Measurements from ENCODE around the gene P3H1.
"Not testable (repeated sequence)": the region's sequence is repeated elsewhere in the genome, so short reads cannot be mapped to it uniquely, and the experiment has no call there.

Gene P3H1

DNA sequence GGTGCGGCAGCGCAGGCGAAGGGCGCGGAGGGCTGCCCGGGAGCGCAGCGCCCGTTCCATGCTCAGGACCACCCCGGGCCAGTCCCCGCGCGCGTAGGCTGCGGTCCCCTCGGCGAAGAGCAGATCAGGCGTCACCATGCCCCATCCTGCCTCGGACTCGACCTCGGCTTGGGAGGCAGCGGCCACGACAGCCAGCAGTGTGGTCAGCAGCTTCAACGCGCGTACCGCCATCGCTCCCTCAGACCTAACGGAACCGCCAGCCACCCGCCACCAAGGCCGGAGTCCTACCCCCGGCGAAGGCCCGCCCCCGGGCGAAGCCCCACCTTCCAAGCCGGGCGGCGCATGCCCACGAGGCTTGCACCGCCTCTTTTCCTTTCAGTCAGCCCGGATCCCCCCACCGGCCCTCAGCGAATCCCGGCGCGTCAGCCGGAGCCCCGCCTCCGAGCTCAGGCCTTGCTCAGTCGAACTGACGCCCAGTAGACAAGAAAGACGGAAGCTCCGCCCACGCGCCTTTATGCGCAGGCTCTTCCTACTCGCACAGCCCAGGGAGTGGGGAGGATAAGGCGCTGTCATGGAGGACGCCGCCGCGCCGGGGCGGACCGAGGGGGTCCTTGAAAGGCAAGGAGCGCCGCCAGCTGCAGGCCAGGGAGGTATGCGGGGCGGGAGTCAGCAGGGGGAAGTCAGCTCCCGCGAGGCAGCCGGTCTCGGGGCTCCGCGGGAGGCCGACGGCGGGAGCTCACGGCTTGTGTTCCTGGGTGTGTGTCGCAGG lies at the start of gene P3H1, which contains the start of gene C1orf50:
Gene P3H1 (minus strand): TSS at position 288 of the 769 bp plus-strand sequence. CDS start 57 bp downstream, at position 231.
Gene C1orf50 (plus strand): TSS at position 509 of the 769 bp plus-strand sequence. CDS start 63 bp downstream, at position 572.
- no peaks in the 10 kb centered on the region for H3K27me3 Mint-ChIP-seq
- H3K4me3 Mint-ChIP-seq, result no peak within 1 kb of the TSS
- no peak within 1 kb of the TSS for H3K27ac Mint-ChIP-seq (ENCODE audit: low read depth)
- H3K4me1 Mint-ChIP-seq, result peaks cover 16% of the 10 kb centered on the region
- DNase-seq (ENCODE audit: low spot score in 2 of 2) (peak; percentile 99), ATAC-seq (replicated peaks; ENCODE audit: extremely low read depth, poor library complexity, severe bottlenecking) (peak; percentile 94)
- H3K36me3 Mint-ChIP-seq (ENCODE audit: insufficient read depth), result peaks cover 4% of the 10 kb centered on the region
- H3K9me3 Mint-ChIP-seq, result no peaks in the 10 kb centered on the region

DNA sequence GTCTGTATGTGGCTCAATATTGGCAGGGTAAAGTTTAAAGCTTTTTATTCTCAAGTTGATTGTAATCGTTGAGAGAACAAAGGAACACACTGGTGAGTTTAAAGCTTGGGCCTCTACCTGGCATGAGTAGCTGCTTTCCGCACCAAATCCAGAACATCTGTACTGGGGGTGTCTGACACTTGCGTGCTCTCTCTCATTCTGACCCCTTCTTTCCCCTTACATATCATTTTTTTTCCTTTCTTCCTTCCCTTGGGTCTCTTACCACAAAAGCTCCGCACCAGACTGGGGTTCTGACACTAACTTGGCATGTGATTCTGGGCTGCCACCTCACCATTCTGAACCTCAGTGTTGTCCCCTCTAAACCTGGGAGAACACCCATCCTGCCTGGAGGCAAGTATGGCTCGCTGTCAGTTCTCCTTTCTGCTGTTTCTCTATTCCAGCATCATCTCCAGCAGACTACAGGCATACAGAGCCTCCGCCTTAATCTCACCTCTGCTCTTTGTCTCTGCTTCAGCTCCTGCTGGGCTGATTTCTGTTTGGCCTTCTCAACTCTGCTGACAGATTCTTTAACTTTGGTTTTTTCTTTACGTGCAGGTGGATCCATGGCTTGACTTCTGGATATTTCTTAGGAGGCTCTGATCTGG lies 49.2 kb upstream of the P3H1 start:
- Mint-ChIP-seq H3K9me3 (no peaks in the 10 kb centered on the region), H3K36me3 (ENCODE audit: insufficient read depth) (peaks cover 6% of the 10 kb centered on the region), H3K27ac (ENCODE audit: low read depth) (peak overlapping the region; percentile 83), H3K27me3 (no peaks in the 10 kb centered on the region), H3K4me3 (peak overlapping the region; percentile 82), H3K4me1 (peaks cover 27% of the 10 kb centered on the region)
- no peak for DNase-seq (ENCODE audit: low spot score in 2 of 2)
- no peak for ATAC-seq (replicated peaks; ENCODE audit: extremely low read depth, poor library complexity, severe bottlenecking)

- H3K4me1 Mint-ChIP-seq, result peaks cover 24% of the 10 kb centered on the region
- not testable (repeated sequence) for H3K27ac Mint-ChIP-seq (ENCODE audit: low read depth); ATAC-seq (replicated peaks; ENCODE audit: extremely low read depth, poor library complexity, severe bottlenecking)
Measured at GRCh38 chr1:42814815-42815214, 48.0 kb upstream of the P3H1 start.

GRCh38 chr1:42807056-42807668 lies 40.3 kb upstream of the P3H1 start:
- no peaks in the 10 kb centered on the region for H3K27me3 Mint-ChIP-seq
- H3K27ac Mint-ChIP-seq (ENCODE audit: low read depth), result no peak overlapping the region
- H3K4me1 Mint-ChIP-seq, result peaks cover 5% of the 10 kb centered on the region
- H3K4me3 Mint-ChIP-seq, result no peak overlapping the region
- ATAC-seq (replicated peaks; ENCODE audit: extremely low read depth, poor library complexity, severe bottlenecking) (no peak), DNase-seq (ENCODE audit: low spot score in 2 of 2) (no peak)
- no peaks in the 10 kb centered on the region for H3K9me3 Mint-ChIP-seq
- H3K36me3 Mint-ChIP-seq (ENCODE audit: insufficient read depth), result peaks cover 2% of the 10 kb centered on the region

More at GRCh38 chr1:42814815-42815214, 48.0 kb upstream of the P3H1 start:
- H3K27me3 Mint-ChIP-seq; H3K4me3 Mint-ChIP-seq; DNase-seq (ENCODE audit: low spot score in 2 of 2); H3K9me3 Mint-ChIP-seq; H3K36me3 Mint-ChIP-seq (ENCODE audit: insufficient read depth): not testable (repeated sequence)

DNA sequence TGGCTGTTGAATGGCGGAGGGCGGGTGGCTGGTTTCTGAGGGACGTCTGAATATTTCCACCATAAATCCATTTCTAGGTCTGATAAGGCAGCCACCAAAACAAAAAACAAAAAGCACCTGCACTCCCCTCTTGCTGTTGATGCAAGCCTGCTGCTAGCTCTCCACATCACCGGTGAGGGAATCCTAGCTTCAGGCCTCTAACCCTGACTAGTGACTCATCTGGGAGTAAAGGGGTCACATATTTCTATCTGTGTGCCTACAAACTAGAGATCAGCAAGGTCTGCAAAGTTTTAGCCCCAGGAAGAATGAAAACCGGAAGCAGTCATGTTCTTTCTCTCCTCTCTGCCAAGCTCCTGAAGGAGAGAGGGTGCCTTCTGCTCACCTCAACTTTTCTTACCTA lies 39.8 kb upstream of the P3H1 start:
- H3K4me1 Mint-ChIP-seq, result peaks cover 3% of the 10 kb centered on the region
- no peaks in the 10 kb centered on the region for H3K27me3 Mint-ChIP-seq
- H3K27ac Mint-ChIP-seq (ENCODE audit: low read depth), result no peak overlapping the region
- DNase-seq (ENCODE audit: low spot score in 2 of 2) (no peak), ATAC-seq (replicated peaks; ENCODE audit: extremely low read depth, poor library complexity, severe bottlenecking) (no peak)
- no peak overlapping the region for H3K4me3 Mint-ChIP-seq
- no peaks in the 10 kb centered on the region for H3K9me3 Mint-ChIP-seq
- H3K36me3 Mint-ChIP-seq (ENCODE audit: insufficient read depth), result peaks cover 2% of the 10 kb centered on the region

DNA sequence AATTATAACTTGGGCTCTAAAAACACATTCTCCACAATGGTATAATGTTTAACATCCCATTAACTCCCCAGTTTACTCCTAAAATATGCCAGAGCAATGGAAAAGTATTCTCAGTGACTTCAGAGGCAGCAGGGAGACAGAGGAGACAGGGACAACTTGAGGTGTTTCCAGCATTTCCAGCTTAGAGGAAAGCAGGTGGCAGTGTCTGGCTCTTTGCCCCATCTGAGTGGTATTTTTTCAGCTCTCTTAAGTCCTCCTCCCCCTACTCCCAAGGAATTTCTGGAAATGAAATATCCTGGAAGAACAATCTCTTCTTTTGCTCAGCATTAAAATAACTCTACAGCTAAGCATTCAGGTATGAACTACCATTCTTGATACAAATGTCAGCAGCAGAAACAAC lies 39.3 kb upstream of the P3H1 start:
- Mint-ChIP-seq H3K27me3 (no peaks in the 10 kb centered on the region), H3K4me3 (no peak overlapping the region), H3K27ac (ENCODE audit: low read depth) (no peak overlapping the region), H3K9me3 (no peaks in the 10 kb centered on the region), H3K4me1 (no peaks in the 10 kb centered on the region), H3K36me3 (ENCODE audit: insufficient read depth) (peaks cover 2% of the 10 kb centered on the region)
- no peak for ATAC-seq (replicated peaks; ENCODE audit: extremely low read depth, poor library complexity, severe bottlenecking)
- DNase-seq (ENCODE audit: low spot score in 2 of 2), result no peak

DNA sequence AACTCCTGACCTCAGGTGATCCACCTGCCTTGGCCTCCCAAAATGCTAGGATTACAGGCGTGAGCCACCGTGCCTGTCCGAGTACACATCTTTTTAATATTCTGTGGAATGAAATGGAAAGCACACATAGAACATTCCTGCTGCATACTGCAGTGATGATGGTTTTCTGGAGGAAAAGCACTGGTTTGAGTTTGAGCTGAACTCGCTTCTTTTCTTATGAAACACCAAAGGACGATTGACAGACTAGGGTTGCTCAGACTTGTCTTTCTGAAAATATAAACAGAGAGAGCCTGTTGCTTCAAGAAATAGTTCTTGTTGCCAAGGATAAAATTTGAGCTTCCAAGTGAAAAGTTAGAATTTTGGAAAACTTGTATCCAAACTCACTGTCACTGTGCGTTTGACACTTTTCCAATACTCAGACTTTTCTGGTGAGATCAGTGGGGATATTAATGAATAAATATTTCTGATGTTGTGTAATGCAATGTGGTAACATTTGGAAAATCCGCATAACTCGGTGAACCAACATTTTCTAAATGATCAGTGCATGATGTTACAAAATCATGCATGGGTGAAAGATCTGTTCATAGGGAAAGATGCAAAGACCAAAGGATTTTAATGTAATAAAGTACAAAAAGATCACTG lies 35.1 kb upstream of the P3H1 start:
- Mint-ChIP-seq H3K4me1 (no peaks in the 10 kb centered on the region), H3K27ac (ENCODE audit: low read depth) (no peak overlapping the region), H3K27me3 (no peaks in the 10 kb centered on the region), H3K9me3 (no peaks in the 10 kb centered on the region), H3K4me3 (no peak overlapping the region), H3K36me3 (ENCODE audit: insufficient read depth) (peaks cover 2% of the 10 kb centered on the region)
- DNase-seq (ENCODE audit: low spot score in 2 of 2), result no peak
- no peak for ATAC-seq (replicated peaks; ENCODE audit: extremely low read depth, poor library complexity, severe bottlenecking)

GRCh38 chr1:42797979-42798378 lies 31.2 kb upstream of the P3H1 start:
- Mint-ChIP-seq H3K27me3 (no peaks in the 10 kb centered on the region), H3K36me3 (ENCODE audit: insufficient read depth) (peaks cover 2% of the 10 kb centered on the region), H3K27ac (ENCODE audit: low read depth) (no peak overlapping the region), H3K4me1 (no peaks in the 10 kb centered on the region), H3K9me3 (no peaks in the 10 kb centered on the region), H3K4me3 (no peak overlapping the region)
- no peak for ATAC-seq (replicated peaks; ENCODE audit: extremely low read depth, poor library complexity, severe bottlenecking)
- no peak for DNase-seq (ENCODE audit: low spot score in 2 of 2)

DNA sequence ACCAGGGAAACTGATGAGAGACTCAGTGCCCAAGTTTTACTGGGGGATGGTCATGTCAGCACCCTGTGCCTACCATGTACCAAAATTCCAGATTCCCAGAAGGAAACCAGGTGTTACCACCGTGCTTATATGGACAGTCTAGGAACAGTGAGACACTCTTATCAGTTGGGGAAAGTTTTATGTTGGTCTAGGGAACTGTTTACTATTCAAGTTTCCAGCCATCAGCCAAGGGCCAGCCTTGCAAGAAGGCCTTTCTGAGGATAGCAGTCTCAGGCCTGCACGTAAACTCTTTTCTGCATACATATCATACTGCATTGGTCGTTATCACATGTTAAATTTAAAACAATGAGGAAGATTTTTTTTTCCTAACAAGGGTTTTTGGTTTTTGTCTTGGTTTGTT lies 30.6 kb upstream of the P3H1 start:
- H3K4me3 Mint-ChIP-seq, result no peak overlapping the region
- H3K27me3 Mint-ChIP-seq, result no peaks in the 10 kb centered on the region
- H3K4me1 Mint-ChIP-seq, result no peaks in the 10 kb centered on the region
- DNase-seq (ENCODE audit: low spot score in 2 of 2), result no peak
- H3K27ac Mint-ChIP-seq (ENCODE audit: low read depth), result no peak overlapping the region
- peaks cover 2% of the 10 kb centered on the region for H3K36me3 Mint-ChIP-seq (ENCODE audit: insufficient read depth)
- no peak for ATAC-seq (replicated peaks; ENCODE audit: extremely low read depth, poor library complexity, severe bottlenecking)
- H3K9me3 Mint-ChIP-seq, result no peaks in the 10 kb centered on the region

DNA sequence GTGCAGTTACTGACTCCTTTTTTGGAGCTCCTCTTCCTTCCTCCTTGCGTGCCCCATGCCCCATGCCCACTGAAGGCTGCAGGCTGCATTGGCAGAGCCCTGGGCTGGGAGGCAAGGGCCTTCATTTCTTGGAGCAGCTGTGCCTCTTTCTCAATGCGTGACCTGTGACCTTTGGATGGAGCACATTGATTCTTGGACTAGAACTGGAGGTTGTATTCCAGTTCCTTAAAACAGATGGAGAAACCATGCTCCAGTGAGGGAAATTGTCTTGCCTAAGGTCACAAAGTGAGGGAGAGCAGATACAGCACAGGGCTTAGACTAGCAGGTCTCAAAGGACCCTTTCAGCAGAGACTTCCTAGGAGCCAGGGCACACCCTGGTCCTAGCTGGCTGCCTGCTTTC lies 27.0 kb upstream of the P3H1 start:
- Mint-ChIP-seq H3K9me3 (no peaks in the 10 kb centered on the region), H3K27me3 (no peaks in the 10 kb centered on the region), H3K36me3 (ENCODE audit: insufficient read depth) (peaks cover 2% of the 10 kb centered on the region), H3K4me1 (no peaks in the 10 kb centered on the region), H3K27ac (ENCODE audit: low read depth) (no peak overlapping the region), H3K4me3 (no peak overlapping the region)
- DNase-seq (ENCODE audit: low spot score in 2 of 2), result no peak
- ATAC-seq (replicated peaks; ENCODE audit: extremely low read depth, poor library complexity, severe bottlenecking), result no peak

DNA sequence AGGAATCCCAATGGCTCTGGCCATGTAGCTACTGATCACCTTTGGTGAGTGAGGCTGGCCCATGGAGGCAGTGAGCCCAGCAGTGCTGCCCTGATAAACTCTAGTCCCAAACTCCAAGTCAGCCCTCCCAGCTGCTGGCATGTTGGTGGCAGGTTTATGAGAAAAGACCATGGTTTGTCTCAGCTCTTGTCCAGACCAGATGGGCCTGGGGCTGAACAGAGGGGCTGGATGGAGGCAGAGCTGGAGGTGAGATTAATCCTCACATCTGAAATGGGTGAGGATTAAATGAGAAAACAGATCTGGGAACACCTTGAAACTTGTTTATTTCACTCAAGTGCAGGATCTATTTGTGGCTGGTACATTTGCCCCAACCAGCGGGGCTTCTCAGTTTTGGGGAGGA lies 21.2 kb upstream of the P3H1 start:
- DNase-seq (ENCODE audit: low spot score in 2 of 2), result no peak
- peaks cover 18% of the 10 kb centered on the region for H3K4me1 Mint-ChIP-seq
- H3K27ac Mint-ChIP-seq (ENCODE audit: low read depth), result no peak overlapping the region
- H3K36me3 Mint-ChIP-seq (ENCODE audit: insufficient read depth), result peaks cover 12% of the 10 kb centered on the region
- H3K4me3 Mint-ChIP-seq, result no peak overlapping the region
- no peaks in the 10 kb centered on the region for H3K27me3 Mint-ChIP-seq
- H3K9me3 Mint-ChIP-seq, result no peaks in the 10 kb centered on the region
- no peak for ATAC-seq (replicated peaks; ENCODE audit: extremely low read depth, poor library complexity, severe bottlenecking)

GRCh38 chr1:42786097-42786496 lies 19.3 kb upstream of the P3H1 start:
- DNase-seq (ENCODE audit: low spot score in 2 of 2), result no peak
- Mint-ChIP-seq H3K4me1 (peaks cover 22% of the 10 kb centered on the region), H3K9me3 (no peaks in the 10 kb centered on the region), H3K4me3 (peak overlapping the region; percentile 78), H3K36me3 (ENCODE audit: insufficient read depth) (peaks cover 18% of the 10 kb centered on the region), H3K27me3 (no peaks in the 10 kb centered on the region), H3K27ac (ENCODE audit: low read depth) (peak overlapping the region; percentile 72)
- ATAC-seq (replicated peaks; ENCODE audit: extremely low read depth, poor library complexity, severe bottlenecking), result no peak

Data from central memory CD8-positive, alpha-beta T cell (primary cell).